ENCODE data around the gene SMIM20.

DNA sequence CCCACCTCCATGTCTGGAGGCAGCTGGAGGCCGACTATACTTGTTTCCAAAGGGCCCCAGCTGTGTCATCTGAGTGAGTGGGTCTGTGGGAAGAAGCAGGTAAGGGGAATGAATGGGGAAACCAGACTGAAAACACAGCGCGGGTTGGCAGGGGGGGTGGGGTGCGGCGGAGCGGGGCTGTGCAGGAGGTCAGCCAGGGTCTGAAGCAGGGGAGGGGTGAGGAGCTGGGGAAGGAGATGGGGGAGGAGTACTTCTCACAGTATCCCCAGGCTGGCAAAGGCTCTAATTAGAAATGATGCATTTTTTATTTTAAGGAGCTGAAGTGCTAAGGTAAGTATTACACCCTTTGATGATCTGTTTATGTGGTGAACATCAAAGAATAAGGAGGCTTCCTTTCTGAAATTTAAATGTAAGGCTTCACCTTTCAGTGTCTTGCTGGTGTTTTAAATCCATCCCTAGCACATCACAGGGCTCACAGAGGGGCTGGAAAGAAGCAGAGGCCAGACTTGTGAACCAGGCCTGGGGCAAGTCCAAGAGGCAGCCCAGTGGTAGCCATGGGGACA is 37.5 kb downstream of the SMIM20 start:
- no peak for TF ChIP-seq TAF1 (IDR thresholded peaks at IDR 0.05; ENCODE audit: borderline replicate concordance, low read depth, low read length)
- no peak for TF ChIP-seq POLR2A (IDR thresholded peaks at IDR 0.05; ENCODE audit: low read depth, low read length)
- TF ChIP-seq POLR2AphosphoS5 (IDR thresholded peaks at IDR 0.05; ENCODE audit: low read depth, low read length): no peak

Measured in GM12892 (cell line).